HTERT RPE-1 (cell line): ENCODE results near the gene GTSF1L.

Source experiments
- in situ Hi-C: fragments of 300-500 bp; cut with MboI; formaldehyde crosslinking; loops from 4 replicates; pipeline ENCODE4 v1.14.3; 2020; ENCODE audit warnings: low sequenced_read_pairs

The GTSF1L gene

DNA sequence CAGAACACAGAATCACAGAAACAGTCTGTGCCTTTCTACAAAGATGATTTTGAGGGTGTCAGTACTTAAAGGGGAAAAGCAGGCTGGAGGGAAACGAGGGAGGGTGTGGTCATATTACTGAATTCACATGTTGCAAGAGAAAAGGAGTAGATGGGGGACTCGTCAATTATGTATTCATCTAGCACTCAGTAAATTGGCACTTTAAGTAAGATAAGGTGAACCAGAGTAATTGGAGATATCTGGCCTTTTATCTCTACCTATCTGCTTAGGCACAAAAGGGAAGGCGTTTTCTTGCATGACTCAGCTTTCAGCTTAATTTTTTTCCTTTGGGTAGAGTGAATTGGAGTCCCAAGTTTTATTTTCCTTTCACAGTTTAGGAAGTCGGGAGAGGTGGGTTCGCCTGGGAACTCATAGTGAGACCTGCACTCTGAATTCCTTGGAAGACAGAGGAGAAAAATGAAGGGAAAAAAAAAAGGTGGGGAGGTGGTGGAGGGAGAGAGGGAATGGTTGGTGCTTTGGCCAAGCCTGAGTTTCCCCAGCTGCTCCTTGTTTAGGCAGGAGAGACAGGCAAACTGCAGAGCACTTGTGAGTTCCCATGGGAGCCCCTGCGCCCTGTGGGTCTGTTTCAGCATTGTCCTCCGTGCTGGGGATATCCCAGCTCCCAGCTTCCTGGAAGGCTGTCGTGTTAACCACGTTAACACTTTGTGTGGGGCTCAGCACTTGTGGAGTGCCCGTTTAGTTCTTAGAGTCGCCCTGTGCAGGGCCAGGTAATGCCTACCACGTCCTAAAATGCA is 19.7 kb upstream of the GTSF1L start:
- in situ Hi-C loops = no loop called here

DNA sequence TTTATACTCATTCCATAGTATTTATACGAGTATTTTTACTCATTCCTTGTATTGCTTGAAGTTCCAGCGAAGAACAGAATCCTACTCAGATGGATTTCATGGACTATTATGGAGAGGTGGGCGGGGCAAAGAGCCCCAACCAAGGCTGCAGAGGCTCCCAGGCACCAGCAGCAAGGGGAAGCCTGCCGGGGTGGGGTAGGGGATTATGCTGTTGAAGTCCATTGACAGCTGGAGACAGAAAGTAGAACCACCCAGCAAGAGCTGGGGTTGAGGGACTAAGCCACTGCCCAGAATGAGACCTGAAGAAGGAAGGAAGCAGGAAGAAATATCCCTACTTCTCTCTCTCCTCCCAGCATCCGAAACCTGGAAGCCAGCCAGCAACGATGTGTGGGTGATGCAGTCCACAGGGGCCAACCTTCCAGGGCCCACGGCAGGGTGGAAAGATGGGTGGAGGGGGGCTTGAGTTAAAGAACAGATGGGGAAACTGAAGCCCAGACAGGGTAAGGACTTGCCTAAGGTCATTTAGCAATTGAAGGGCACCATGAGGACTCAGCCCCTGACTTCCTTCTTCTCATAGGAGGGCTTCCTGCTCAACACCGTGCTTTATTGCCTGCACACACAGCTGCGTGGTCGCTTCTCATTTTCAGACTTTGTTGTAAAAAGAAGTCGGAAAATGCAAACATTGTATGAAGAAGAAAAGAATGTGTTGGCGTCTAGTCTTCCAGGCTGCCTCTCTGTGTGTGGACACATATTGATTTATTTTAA is 18.3 kb upstream of the GTSF1L start:
- in situ Hi-C loops = no loop called here

DNA sequence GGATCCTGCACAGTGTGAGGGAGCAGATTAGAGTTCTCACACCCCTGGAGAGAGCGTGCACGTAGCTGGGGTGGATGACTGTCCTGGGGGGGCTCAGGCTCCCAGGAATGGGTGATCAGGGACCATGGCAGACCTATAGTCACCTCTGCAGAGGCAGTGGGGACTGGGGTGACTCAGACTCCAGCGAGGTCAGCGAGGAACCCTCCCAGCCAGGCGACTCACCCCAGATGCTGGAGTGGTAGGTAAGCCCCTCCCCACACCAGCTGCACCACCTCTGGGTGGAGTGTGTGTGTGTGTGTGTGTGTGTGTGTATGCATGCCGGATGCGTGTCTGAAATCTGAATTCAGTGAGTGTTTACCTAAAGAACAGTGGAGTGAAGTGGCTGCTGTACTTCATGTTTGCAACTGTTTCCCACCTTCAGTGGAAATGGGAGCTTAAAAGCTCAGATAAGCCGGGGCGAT is 17.4 kb upstream of the GTSF1L start:
- in situ Hi-C loops = no loop called here

DNA sequence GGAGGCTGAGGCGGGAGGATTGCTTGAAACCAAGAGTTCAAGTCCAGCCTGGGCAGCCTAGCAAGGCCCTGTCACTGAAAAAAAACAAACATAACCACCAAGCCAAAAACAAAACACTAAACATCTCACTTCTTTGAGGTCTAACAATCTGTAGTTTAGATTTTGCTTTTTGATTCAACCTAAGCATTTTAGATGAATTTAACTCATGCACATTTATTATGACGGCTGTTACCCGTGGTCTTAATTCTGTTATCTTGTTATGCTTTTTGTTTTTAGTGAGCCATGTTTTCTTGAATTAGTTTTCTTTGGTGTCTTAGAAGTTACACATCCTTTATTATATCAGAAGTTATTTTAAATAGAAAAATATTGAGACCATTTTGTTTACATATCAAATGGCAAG is 13.8 kb upstream of the GTSF1L start:
- in situ Hi-C loops = no loop called here

DNA sequence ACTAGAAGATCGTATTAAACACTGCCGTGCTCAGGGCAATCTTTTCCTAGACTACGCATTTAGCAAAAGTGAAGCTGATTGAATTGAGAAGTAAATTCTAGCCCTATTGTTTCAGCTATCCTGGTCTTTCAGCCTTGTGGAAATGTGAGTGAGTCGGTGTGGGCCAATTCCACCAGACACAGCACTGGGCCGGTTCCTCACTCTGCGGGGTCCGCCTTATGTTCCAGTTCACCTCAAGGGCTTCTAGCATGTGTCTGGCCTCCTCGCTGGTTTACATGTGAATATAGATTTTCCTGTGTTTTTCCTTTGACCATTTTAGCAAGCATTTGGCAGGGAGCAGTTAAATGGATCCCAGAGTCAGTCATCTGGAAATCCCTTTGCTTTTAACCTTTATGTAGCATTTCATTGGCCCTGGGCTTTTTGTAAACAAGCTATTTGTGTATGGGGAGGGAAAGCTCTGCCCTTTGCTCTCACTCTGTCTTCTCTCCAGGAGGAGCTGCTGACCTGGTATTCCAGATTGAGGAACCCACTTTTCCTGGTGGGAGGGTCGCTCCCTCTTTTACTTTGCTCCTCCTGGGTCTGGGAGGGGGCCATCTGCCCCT is 12.4 kb upstream of the GTSF1L start:
- in situ Hi-C loops = no loop called here

DNA sequence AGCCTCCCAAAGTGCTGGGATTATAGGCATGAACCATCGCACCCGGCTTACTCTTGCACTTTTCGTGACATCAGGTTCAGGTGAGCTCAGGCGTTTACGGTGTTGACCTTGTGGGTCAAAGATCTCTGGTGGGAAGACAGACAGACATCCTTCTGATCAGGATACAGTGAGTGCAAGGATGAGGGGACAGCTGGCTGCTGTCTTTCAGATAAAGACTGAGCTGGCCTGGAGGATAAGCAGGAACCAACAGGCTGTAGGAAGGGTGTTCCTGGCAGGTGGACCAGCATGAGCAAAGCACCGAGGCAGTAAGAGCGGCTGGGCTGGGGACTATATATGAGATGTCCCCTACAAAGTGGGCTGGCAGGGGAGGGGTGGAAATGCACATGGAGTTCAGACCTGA is 11.1 kb upstream of the GTSF1L start:
- in situ Hi-C loops = no loop called here

DNA sequence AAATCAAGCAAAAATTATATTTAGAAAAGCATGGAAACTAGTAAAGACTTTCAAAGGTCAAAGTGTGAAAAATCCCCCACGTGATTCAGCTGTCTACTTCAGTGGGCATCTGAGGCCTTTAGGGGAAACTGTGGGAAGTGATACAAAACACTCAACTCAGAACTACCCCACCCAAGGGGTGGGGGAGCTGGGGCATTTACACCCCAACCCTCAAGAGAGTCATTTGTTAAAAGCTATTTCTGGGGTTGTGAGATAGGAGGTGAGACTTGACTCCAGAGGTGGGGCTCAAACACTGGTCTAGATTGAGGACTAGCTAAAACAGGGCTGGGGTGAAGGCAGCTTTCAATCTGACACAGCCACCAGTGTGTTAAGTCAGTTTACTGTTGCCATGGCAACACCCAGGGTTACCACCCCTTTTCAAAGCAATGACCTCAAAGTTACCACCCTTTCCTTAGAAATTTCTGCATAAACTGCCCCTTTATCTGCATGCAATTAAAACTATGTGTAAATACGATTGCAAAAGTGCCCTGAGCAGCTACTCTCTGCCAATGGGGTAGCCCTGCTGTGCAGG is 9.9 kb upstream of the GTSF1L start:
- in situ Hi-C loops = no loop called here

DNA sequence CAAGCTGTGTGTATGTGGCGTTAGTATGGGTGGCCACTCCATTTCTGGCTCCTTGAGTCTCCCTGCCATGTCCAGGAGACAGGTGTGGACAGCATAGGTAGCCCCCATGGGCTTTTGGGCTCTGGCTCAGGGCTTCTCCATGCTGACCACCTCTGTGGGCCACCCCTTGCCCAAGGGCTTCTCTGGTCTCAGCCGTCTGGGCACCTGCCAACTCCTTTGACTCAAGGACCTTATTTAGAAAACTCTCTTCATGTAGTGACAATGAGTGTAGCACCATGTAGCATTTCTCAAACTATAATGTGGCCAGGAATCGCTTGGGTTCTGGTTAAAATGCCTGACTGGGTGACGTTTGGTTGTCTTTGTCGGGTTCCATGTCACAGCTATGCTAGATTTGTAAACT is 5.1 kb upstream of the GTSF1L start:
- in situ Hi-C loops = no loop called here

DNA sequence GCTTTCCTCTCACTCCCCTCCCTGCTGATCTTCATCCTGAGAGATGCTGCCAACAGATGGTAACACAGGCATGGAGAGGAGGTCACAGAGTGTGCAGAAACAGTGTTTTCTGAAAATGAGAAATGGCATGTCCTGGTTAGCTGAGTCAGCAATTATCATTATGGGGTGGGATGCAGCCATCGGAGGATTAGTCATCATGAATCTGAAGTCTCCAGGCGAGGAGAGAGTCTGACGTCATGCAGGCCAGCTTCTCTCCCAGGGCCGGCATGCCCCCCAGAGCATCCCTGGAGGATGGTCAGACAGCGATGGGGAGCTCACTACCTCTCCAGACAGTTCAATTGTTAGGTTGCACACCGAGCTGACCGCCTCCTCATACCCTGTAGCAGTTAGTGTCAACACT is 4.7 kb upstream of the GTSF1L start:
- in situ Hi-C loops = no loop called here

DNA sequence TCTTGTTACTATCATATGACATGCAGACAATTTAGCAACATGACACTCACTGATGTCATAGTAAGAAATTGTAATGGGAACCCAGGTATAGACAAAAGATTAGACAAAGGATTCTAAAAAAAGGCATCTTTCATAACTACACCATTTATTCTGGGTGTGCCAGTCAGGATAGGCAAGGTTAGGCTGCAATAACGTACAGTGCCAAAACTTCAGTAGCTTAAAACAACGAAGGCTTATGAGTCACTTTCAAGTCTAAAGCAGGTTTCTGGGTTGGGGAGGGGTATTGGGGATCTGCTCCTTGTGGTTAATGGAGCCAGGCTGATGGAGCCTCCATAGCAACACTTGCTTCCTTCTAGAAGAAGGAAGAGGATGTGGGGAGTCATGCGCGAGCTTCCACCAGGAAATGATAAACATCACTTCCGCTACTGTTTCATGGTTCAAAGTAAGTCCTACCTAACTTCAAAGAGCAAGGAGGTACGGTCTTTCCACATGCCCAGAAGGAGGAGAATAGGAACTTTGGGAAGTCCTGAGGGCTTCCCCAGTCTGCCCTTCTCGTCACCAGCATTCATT is 2.0 kb upstream of the GTSF1L start:
- in situ Hi-C loops = no loop called here

DNA sequence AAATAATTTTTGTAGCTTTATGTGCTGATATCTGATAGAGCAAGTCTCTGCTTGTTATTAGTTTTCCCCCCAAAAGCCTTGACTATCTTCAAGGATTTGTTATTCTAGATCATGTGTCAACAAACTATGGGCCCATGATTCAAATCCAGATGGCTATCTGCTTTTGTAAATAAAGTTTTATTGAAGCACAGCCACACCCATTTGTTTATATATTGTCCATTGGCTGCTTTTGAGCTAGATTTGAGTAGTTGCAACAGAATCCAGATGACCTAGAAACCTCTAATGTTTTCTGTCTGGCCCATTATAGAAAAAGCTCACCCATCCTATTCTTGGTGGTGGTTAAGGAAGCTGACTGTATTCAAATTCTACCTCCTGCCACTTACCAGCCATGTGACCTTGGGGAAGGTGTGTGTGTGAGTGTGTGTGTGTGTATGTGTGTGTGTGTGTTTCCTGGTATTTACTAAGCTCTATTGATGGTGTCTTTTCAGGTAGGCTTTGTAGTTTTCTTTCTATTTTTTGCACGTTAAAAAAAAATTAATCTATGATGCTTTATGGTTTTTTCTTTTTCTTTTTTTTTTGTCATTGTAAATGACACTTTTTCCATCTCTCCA is 1.3 kb upstream of the GTSF1L start:
- in situ Hi-C loops = no loop called here

DNA sequence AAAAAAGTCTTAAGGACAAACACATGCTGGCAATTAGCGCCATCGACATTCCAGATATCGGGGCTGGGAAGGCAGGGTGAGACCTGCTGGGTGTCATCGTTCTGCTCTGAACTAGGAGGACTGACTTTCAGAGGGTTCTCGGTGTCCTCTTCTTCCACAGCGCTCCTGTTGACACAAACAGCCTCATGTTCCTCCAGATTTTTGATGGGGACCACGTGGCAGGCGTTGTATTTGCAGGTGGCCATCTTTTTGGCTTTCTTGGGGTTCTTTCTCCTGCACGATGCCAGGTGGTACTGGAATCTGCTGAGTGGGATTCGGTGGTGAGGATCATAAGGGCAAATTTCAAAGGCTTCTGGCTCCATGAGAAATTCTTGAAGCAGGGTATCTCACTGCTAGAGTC is 469 bp downstream of the GTSF1L start:
- in situ Hi-C loops = no loop called here

DNA sequence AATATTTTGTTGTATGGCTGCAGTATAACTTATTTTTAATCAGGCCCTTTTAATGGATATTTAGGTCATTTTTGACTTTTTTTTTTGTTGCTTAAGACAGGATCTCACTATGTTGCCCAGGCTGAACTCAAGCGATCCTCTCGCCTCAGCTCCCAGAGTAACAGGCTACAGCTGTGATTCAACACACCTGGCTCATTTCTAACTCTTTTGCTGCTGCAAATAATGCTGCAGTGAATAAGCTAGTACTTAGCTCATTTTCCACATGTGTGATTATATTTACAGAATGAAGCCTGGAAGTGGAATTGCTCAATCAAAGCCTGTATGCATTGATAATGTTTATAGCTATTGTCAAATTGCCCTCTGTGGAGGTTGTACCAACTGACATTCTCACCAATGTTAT is 1.1 kb downstream of the GTSF1L start:
- in situ Hi-C loops = no loop called here

DNA sequence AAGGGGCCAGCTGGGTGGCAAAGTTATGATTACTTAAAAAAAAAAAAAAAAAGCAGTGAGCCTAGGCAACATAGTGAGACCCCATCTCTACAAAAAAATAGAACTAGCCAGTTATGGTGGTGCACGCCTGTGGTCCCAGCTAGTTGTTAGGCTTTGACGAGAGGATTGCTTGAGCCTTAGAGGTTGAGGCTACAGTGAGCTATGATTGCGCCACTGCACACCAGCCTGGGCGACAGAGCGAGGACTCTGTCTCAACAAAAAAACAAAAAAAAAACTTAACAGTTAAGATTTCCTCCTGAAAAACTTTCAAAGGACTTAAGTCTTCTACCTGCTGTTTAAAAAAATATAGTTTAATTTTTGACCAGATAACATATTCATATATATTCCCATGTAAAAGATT is 2.4 kb downstream of the GTSF1L start:
- in situ Hi-C loops = no loop called here

DNA sequence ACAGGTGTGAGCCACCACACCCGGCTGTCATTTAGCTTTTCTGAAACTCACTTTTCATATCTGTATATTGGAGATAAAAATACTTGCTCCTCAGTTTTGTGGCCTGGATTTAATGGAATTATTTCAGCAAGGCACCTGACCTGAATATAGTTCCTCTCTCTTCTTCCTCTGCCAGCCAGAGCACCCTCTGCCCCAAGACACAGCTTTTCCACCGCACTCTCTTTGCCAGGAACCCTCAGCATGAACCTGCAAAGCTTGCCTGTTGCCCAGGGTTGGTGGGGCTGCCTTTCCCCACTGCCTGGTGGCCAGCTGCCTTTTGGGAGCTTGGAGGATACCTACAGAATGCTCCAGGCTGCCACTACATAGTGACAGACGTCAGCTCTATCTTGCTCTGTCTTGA is 3.1 kb downstream of the GTSF1L start:
- in situ Hi-C loops = no loop called here

DNA sequence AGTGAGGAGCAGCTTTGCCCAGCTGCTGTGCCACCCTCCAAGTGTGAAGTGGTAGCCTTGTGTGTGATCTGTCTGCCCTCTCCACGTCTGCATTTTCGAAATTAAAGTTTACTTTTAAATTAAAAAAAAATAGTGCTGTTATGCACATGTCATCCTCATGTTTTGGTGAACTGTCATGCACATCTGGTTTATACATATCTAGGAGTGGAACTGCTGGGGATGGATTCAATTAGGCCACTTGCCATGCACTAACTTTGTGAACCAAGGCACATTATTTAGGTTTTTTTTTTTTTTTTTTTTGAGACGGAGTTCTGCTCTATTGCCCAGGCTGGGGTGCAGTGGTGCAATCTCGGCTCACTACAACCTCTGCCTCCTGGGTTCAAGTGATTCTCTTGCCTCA is 3.6 kb downstream of the GTSF1L start:
- in situ Hi-C loops = no loop called here

DNA sequence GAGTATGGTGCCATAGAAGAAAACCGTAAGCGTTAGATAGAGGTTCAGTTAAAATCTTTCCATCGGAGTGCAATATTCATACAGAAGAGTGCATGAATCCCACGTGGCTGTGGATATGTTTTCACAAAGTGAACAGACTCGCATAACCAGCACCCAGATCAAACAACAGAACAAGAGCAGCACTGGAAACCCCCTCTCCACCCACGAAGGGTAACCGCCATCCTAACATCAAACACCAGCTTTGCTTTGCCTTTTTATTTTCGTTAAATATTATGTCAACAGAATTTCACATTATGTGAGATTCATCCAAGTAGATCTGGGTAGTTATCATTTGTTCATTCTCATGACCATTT is 4.7 kb downstream of the GTSF1L start:
- in situ Hi-C loops = no loop called here

DNA sequence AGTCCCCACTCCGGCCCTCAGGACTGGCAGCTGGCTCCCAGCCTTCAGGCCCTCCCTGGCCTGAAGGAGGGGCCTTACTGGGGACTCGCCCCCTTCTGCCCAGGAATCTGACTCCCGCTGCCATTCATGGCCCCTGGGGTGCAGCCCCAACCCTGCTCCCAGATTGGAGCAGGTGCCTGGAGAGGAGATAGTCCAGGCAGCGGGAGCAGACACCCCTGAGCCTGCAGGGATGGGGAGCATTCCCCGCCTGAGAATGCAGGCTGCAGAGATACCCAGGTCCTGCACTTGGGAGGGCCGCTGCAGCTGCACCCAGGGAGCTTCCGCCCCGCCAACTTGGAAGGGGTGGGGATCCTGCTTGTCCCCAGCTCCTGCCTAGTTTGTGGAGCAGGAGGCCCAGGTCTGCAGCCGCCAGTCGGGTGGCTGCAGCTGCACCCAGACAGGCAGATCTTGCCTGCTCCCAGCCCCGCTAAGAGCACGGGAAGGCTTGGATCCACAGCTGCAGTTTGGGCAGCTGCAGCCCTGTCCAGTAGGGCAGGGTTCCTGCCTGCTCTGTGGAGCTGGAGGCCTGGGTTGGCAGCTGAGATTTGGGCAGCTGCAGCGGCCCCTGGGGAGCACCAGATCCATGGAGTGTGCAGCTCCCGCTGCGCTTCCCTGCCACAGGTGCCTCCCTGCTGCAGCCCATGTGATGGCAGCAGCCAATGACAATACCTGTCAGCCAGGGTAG is 5.2 kb downstream of the GTSF1L start:
- in situ Hi-C loops = no loop called here

DNA sequence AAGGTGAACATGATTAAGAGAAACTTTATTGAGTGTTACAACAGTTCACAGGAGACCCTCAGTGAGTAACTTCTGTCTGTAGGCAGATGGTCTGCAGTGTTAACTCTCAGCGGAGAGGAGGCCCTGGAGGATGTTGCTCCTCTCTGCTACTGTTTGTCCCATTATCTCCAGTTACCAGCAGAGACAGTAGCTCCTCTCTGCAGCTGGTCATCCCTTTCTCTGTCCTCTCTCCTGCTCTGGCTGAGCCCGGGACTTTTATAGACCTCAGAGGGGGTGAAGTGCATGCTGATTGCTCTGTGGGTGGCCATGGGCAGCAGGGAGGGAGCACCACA is 5.7 kb downstream of the GTSF1L start:
- in situ Hi-C loops = no loop called here

DNA sequence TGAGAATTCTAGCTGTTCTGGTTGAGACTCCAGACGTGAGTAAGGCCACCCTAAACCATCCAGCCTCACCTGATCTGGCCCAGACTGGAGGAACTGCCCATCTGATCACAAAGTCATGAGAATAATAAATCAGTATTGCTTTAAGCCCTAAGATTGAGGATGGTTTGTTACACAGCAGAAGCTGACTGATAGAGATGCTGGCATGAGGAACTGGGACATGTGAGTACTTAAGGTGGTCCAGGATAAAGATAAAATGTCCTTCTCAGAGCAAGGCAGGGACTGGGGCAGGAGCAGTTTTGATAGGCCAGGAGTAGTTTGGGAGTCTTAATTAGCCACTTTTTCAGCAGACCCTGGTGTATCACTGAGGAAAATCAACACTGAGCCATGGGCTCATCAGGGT is 6.8 kb downstream of the GTSF1L start:
- in situ Hi-C loops = no loop called here

DNA sequence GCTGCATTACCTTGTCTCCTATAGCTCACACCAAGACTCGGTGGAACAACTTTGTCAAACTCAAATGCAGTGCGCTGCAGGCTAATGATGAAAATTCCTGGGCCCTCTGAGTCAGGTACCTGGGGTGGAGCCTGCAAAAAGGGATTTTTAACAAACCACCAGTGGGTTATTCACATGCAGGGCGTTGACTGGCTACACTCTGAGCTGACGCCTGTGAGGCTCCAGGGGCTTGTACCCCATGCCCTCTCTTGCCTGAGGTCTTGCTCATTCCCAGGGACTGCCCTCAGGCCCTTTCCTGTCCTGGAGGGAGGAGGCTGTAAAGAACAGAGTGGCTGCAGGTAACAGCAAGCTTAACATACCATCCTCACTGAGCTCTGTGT is 9.2 kb downstream of the GTSF1L start:
- in situ Hi-C loops = no loop called here
